Activated naive CD8-positive, alpha-beta T cell treated with anti-CD3 and anti-CD28 coated beads, Interleukin-2, amount 50 U/mL, for 16 hours (primary cell): ENCODE measurements around the gene SKIDA1.

Experiments used
- DNase-seq: peaks from one replicate; pipeline ENCODE4 v3.0.0-alpha.2; 2020; ENCODE audit warnings: low read depth, low spot score

The SKIDA1 gene

GRCh38 chr10:21487416-21488180 lies 37.9 kb downstream of the SKIDA1 start:
- no peak for DNase-seq

GRCh38 chr10:21482821-21483220 lies 42.7 kb downstream of the SKIDA1 start:
- DNase-seq = no peak

- no peak for DNase-seq
Measured at GRCh38 chr10:21481407-21481806, 44.1 kb downstream of the SKIDA1 start.

GRCh38 chr10:21479570-21480315 lies 45.7 kb downstream of the SKIDA1 start:
- DNase-seq = no peak

GRCh38 chr10:21475393-21475792 lies 50.1 kb downstream of the SKIDA1 start:
- DNase-seq = no peak

- DNase-seq = no peak
Measured at GRCh38 chr10:21473541-21473940, 51.9 kb downstream of the SKIDA1 start.

GRCh38 chr10:21473135-21473534 lies 52.3 kb downstream of the SKIDA1 start:
- DNase-seq = no peak

- no peak for DNase-seq
Measured at GRCh38 chr10:21468086-21468485, 57.4 kb downstream of the SKIDA1 start.

- no peak for DNase-seq
Measured at GRCh38 chr10:21467633-21468032, 57.8 kb downstream of the SKIDA1 start.

GRCh38 chr10:21464134-21464533 lies 61.3 kb downstream of the SKIDA1 start:
- no peak for DNase-seq
